HepG2 (cell line): Measurements from ENCODE around the gene RGS7.

Experiments
- ELK4 ChIP-seq: sonication (generic); formaldehyde crosslinking; IDR thresholded peaks from 2 replicates; pipeline ENCODE4 v1.9.0; 2021; ENCODE audit warnings: missing genetic modification reagents, borderline replicate concordance
- SRSF9 ChIP-seq: fragments of 200-400 bp; formaldehyde crosslinking; IDR thresholded peaks from 2 replicates; pipeline ENCODE4 v1.6.1; 2018; ENCODE audit warnings: borderline replicate concordance, mild to moderate bottlenecking, low read depth, low read length; ENCODE audit not compliant: insufficient read depth, poor library complexity, severe bottlenecking
- TCF7L2 ChIP-seq: IDR thresholded peaks from 2 replicates; pipeline ENCODE4 v1.6.1; 2011; ENCODE audit warnings: mild to moderate bottlenecking, low read depth, low read length, moderate library complexity

GRCh38 chr1:240976685-240977084 lies 380.3 kb downstream of the RGS7 start:
- TF ChIP-seq SRSF9: no peak
- no peak for TF ChIP-seq ELK4
- TF ChIP-seq TCF7L2: no peak
